Panc1 (cell line): ENCODE results near the gene WDR7.

Source experiments
- POLR2AphosphoS5 ChIP-seq: IDR thresholded peaks from 2 replicates; pipeline ENCODE4 v1.6.1; 2012; ENCODE audit warnings: mild to moderate bottlenecking, low read depth, low read length, moderate library complexity
- TF ChIP-seq, protein P1 (sequence below): fragments of 450-650 bp; IDR thresholded peaks from 2 replicates; pipeline ENCODE4 v1.5.1; 2017; ENCODE audit warnings: mild to moderate bottlenecking

GRCh38 chr18:57027190-57027708 lies 376.1 kb downstream of the WDR7 start:
- no peak for TF ChIP-seq POLR2AphosphoS5
- TF ChIP-seq, protein P1, sequence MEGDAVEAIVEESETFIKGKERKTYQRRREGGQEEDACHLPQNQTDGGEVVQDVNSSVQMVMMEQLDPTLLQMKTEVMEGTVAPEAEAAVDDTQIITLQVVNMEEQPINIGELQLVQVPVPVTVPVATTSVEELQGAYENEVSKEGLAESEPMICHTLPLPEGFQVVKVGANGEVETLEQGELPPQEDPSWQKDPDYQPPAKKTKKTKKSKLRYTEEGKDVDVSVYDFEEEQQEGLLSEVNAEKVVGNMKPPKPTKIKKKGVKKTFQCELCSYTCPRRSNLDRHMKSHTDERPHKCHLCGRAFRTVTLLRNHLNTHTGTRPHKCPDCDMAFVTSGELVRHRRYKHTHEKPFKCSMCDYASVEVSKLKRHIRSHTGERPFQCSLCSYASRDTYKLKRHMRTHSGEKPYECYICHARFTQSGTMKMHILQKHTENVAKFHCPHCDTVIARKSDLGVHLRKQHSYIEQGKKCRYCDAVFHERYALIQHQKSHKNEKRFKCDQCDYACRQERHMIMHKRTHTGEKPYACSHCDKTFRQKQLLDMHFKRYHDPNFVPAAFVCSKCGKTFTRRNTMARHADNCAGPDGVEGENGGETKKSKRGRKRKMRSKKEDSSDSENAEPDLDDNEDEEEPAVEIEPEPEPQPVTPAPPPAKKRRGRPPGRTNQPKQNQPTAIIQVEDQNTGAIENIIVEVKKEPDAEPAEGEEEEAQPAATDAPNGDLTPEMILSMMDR: no peak
